A673 (cell line): ENCODE measurements around the gene GRM5.
"Not testable (repeated sequence)": the region's sequence is repeated elsewhere in the genome, so short reads cannot be mapped to it uniquely, and the experiment has no call there.

Experiments
- CTCF ChIP-seq: fragments of 300-800, 200-600 bp; sonication (generic); conservative IDR thresholded peaks from 2 replicates; pipeline ENCODE4 v1.5.1; 2017; ENCODE audit warnings: low read depth, mild to moderate bottlenecking, antibody characterized with exemption, low read length, moderate library complexity, mixed read lengths
- EZH2 ChIP-seq: fragments of 200-600 bp; sonication (generic); IDR thresholded peaks from 2 replicates; pipeline ENCODE4 v1.6.1; 2017; ENCODE audit warnings: borderline replicate concordance, low read depth, mild to moderate bottlenecking, mixed read lengths, antibody characterized with exemption, low read length; ENCODE audit not compliant: poor library complexity, severe bottlenecking

- TF ChIP-seq CTCF, EZH2: not testable (repeated sequence)
Observed at GRCh38 chr11:88948908-88949307, 116.9 kb downstream of the GRM5 start.
